ENCODE data around the gene MEX3B.

GRCh38 chr15:82012908-82013307 lies 32.9 kb downstream of the MEX3B start:
- TF ChIP-seq CTCF (IDR thresholded peaks at IDR 0.05; ENCODE audit: insufficient read depth, low read depth, low read length) (no peak), EZH2 (IDR thresholded peaks at IDR 0.05; ENCODE audit: insufficient read depth, low read length) (no peak)

All from astrocyte (in vitro differentiated cells and primary cell).